IMR-90 (cell line): ENCODE measurements around the gene MAEA. TPM values are rescaled to one million over a fixed set of nuclear protein-coding genes. Genes with fewer than 3 reads are reported as not detected.

Source experiments
- ATAC-seq: fragments of 200-7000 bp; cut with Tn5 transposase; 2 replicates; pipeline ENCODE4 v1.9.1; 2020; ENCODE audit warnings: low read depth, mild to moderate bottlenecking, moderate library complexity
- BruUV-seq: library from RNA; stranded (reverse); fragments of 400-500 nt; replicated peaks from 2 replicates; lab custom pipeline; 2021; lab: Mats Ljungman, UMichigan
- CTCF ChIA-PET: fragments of 300-600 bp; formaldehyde crosslinking; extraction: SDS; loops from one replicate; lab custom pipeline; 2021; ENCODE audit warnings: antibody characterized with exemption; lab: Yijun Ruan, JAX
- POLR2A ChIA-PET: fragments of 300-600 bp; sonication (Branson Sonifier 250); formaldehyde crosslinking; loops from one replicate; lab custom pipeline; 2022; ENCODE audit warnings: antibody characterized with exemption; ENCODE audit not compliant: unreplicated experiment; lab: Charles Lee
- DNase-seq: peaks from one replicate; pipeline ENCODE4 v3.0.0; 2013
- H2AFZ ChIP-seq: replicated peaks from 2 replicates; pipeline ENCODE3; 2013; ENCODE audit warnings: low read length, mild to moderate bottlenecking; ENCODE audit not compliant: poor library complexity
- H2AK5ac ChIP-seq: 2 replicates; pipeline ENCODE4 v1.6.1; 2013; ENCODE audit warnings: low read depth, low read length, inconsistent platforms
- H2AK9ac ChIP-seq: replicated peaks from 2 replicates; pipeline ENCODE3; 2013; ENCODE audit warnings: mild to moderate bottlenecking, low read depth, low read length, moderate library complexity; ENCODE audit not compliant: poor library complexity
- H2BK120ac ChIP-seq: 2 replicates; pipeline ENCODE4 v1.6.1; 2013; ENCODE audit warnings: low read depth, low read length, inconsistent platforms
- H2BK15ac ChIP-seq: 3 replicates; pipeline ENCODE4 v1.6.1; 2013; ENCODE audit warnings: low read depth, low read length, inconsistent platforms
- H2BK20ac ChIP-seq: 2 replicates; pipeline ENCODE4 v1.6.1; 2013; ENCODE audit warnings: low read depth, mild to moderate bottlenecking, inconsistent platforms, low read length, moderate library complexity
- H2BK5ac ChIP-seq: 2 replicates; pipeline ENCODE4 v1.6.1; 2013; ENCODE audit warnings: mild to moderate bottlenecking, low read depth, low read length, inconsistent platforms; ENCODE audit not compliant: poor library complexity, severe bottlenecking
- H3K14ac ChIP-seq: replicated peaks from 2 replicates; pipeline ENCODE4 v1.6.1; 2013; ENCODE audit warnings: low read depth, low read length, inconsistent platforms
- H3K18ac ChIP-seq: 2 replicates; pipeline ENCODE4 v1.6.1; 2013; ENCODE audit warnings: low read depth, low read length, control low read depth
- H3K23ac ChIP-seq: 2 replicates; pipeline ENCODE4 v1.6.1; 2013; ENCODE audit warnings: low read depth, low read length, inconsistent platforms
- H3K27ac ChIP-seq: 2 replicates; pipeline ENCODE4 v1.5.1; 2013; ENCODE audit warnings: mild to moderate bottlenecking, control low read depth, low read length; ENCODE audit not compliant: insufficient read depth
- H3K27me3 ChIP-seq: 2 replicates; pipeline ENCODE4 v1.6.1; 2013; ENCODE audit warnings: low read length; ENCODE audit not compliant: control insufficient read depth, insufficient read depth
- H3K36me3 ChIP-seq: 2 replicates; pipeline ENCODE4 v1.6.1; 2013; ENCODE audit warnings: low read length, mixed read lengths; ENCODE audit not compliant: control insufficient read depth, insufficient read depth
- H3K4ac ChIP-seq: 2 replicates; pipeline ENCODE4 v1.6.1; 2013; ENCODE audit warnings: low read depth, low read length, inconsistent platforms
- H3K4me1 ChIP-seq: 2 replicates; pipeline ENCODE4 v1.6.1; 2013; ENCODE audit warnings: low read length, mixed read lengths; ENCODE audit not compliant: control insufficient read depth, insufficient read depth
- H3K4me2 ChIP-seq: 2 replicates; pipeline ENCODE4 v1.6.1; 2013; ENCODE audit warnings: low read depth, mild to moderate bottlenecking, control low read depth, low read length, moderate library complexity
- H3K4me3 ChIP-seq: 2 replicates; pipeline ENCODE4 v1.5.1; 2013; ENCODE audit warnings: low read depth, mild to moderate bottlenecking, control low read depth, low read length, moderate library complexity; ENCODE audit not compliant: insufficient read depth
- H3K56ac ChIP-seq: 2 replicates; pipeline ENCODE4 v1.6.1; 2013; ENCODE audit warnings: low read length, inconsistent platforms; ENCODE audit not compliant: insufficient read depth; ENCODE audit errors: extremely low read depth
- H3K79me1 ChIP-seq, 2 experiments: 2 replicates each; pipeline ENCODE4 v1.6.1; 2013; ENCODE audit warnings: low read length in 2 of 2, inconsistent platforms in 1 of 2, low read depth in 1 of 2
- H3K9ac ChIP-seq: 2 replicates; pipeline ENCODE4 v1.6.1; 2013; ENCODE audit warnings: low read depth, low read length, control low read depth
- H3K9me1 ChIP-seq: 2 replicates; pipeline ENCODE4 v1.6.1; 2013; ENCODE audit warnings: low read length, inconsistent platforms; ENCODE audit not compliant: insufficient read depth
- H3K9me3 ChIP-seq: 2 replicates; pipeline ENCODE4 v1.6.1; 2013; ENCODE audit warnings: low read length; ENCODE audit not compliant: control insufficient read depth, insufficient read depth
- H4K20me1 ChIP-seq: 2 replicates; pipeline ENCODE4 v1.6.1; 2013; ENCODE audit warnings: low read length, inconsistent platforms; ENCODE audit not compliant: insufficient read depth
- H4K5ac ChIP-seq: 2 replicates; pipeline ENCODE4 v1.6.1; 2013; ENCODE audit warnings: mild to moderate bottlenecking, low read depth, low read length, control low read depth
- H4K8ac ChIP-seq, 2 experiments: 2 replicates each; pipeline ENCODE4 v1.6.1; 2013; ENCODE audit warnings: low read depth in 2 of 2, low read length in 2 of 2, control low read depth in 1 of 2, inconsistent platforms in 1 of 2
- H4K91ac ChIP-seq: 2 replicates; pipeline ENCODE4 v1.6.1; 2013; ENCODE audit warnings: low read depth, low read length, inconsistent platforms; ENCODE audit not compliant: insufficient read depth
- BHLHE40 ChIP-seq: fragments of 150-350 bp; IDR thresholded peaks from 2 replicates; pipeline ENCODE4 v1.6.1; 2016; ENCODE audit warnings: mild to moderate bottlenecking, low read depth, low read length
- CEBPB ChIP-seq: IDR thresholded peaks from 2 replicates; pipeline ENCODE4 v1.6.1; 2012; ENCODE audit warnings: low read depth, low read length, improper control_type of control experiment
- CHD1 ChIP-seq: IDR thresholded peaks from 2 replicates; pipeline ENCODE4 v1.6.1; 2012; ENCODE audit warnings: low read depth, low read length, improper control_type of control experiment
- ELK1 ChIP-seq: fragments of 150-350 bp; IDR thresholded peaks from 2 replicates; pipeline ENCODE4 v1.6.1; 2016; ENCODE audit warnings: low read depth, mild to moderate bottlenecking, low read length, moderate library complexity, borderline replicate concordance
- MAFK ChIP-seq: IDR thresholded peaks from 2 replicates; pipeline ENCODE4 v1.6.1; 2012; ENCODE audit warnings: low read depth, low read length, improper control_type of control experiment
- MAZ ChIP-seq: IDR thresholded peaks from 2 replicates; pipeline ENCODE4 v1.6.1; 2012; ENCODE audit warnings: low read depth, mild to moderate bottlenecking, low read length, improper control_type of control experiment, moderate library complexity, borderline replicate concordance
- MXI1 ChIP-seq: IDR thresholded peaks from 2 replicates; pipeline ENCODE4 v1.6.1; 2012; ENCODE audit warnings: low read depth, mild to moderate bottlenecking, low read length, moderate library complexity, borderline replicate concordance
- NFE2L2 ChIP-seq: fragments of 150-350 bp; IDR thresholded peaks from 2 replicates; pipeline ENCODE4 v1.6.1; 2016; ENCODE audit warnings: low read depth, mild to moderate bottlenecking, low read length
- POLR2A ChIP-seq: IDR thresholded peaks from 2 replicates; pipeline ENCODE4 v1.6.1; 2012; ENCODE audit warnings: mild to moderate bottlenecking, low read depth, low read length
- RAD21 ChIP-seq: IDR thresholded peaks from 2 replicates; pipeline ENCODE4 v1.6.1; 2012; ENCODE audit warnings: low read length, improper control_type of control experiment
- RFX5 ChIP-seq: IDR thresholded peaks from 2 replicates; pipeline ENCODE4 v1.8.0; 2012; ENCODE audit warnings: low read depth, mild to moderate bottlenecking, low read length, moderate library complexity
- WGBS, 2 experiments: methylation state at CpG; one replicate each; pipeline versions ENCODE4 v1.1.5 to v1.1.7; 2013; ENCODE audit warnings: missing lambda C conversion rate in 2 of 2; ENCODE audit not compliant: insufficient read length in 1 of 2; ENCODE audit errors: extremely low coverage in 2 of 2; 5-methylcytosine and 5-hydroxymethylcytosine counted together
- dilution Hi-C: fragments of 300-500 bp; cut with HindIII; formaldehyde crosslinking; loops from one replicate; pipeline ENCODE4 v1.14.3; 2018; ENCODE audit warnings: low sequenced_read_pairs; ENCODE audit not compliant: unreplicated experiment
- in situ Hi-C: fragments of 300-500 bp; cut with MboI; formaldehyde crosslinking; loops from 3 replicates; pipeline ENCODE4 v1.14.3; 2019; ENCODE audit warnings: low sequenced_read_pairs, inconsistent platforms, mixed read lengths
- intact Hi-C: fragments of 100-400 bp; cut with micrococcal nuclease; formaldehyde crosslinking; loops from 2 replicates; pipeline ENCODE4 v1.10.0; 2022
- polyA plus RNA-seq, 3 experiments: library from polyadenylated mRNA; depleted of rRNA; stranded (reverse); fragments of >200 nt; gene quantifications; 2 replicates each; pipeline ENCODE4 v1.2.3, GENCODE V29; 2012; ENCODE audit warnings: low replicate concordance in 1 of 3
- total RNA-seq: library from RNA; depleted of rRNA; stranded (reverse); fragments of >200 nt; gene quantifications from 2 replicates; pipeline ENCODE4 v1.2.3, GENCODE V29; 2012
- TF ChIP-seq, protein P1 (sequence below): conservative IDR thresholded peaks from 2 replicates; pipeline ENCODE4 v1.5.1; 2012; ENCODE audit warnings: mild to moderate bottlenecking, low read depth, low read length, improper control_type of control experiment
- TF ChIP-seq, protein P2 (sequence below): fragments of 150-350 bp; IDR thresholded peaks from 2 replicates; pipeline ENCODE4 v1.6.1; 2017; ENCODE audit warnings: mild to moderate bottlenecking, antibody characterized with exemption, low read length, low read depth

The MAEA gene
- total and polyA plus RNA-seq, 2 of the 4 experiments (the other 2 are of a cell fraction), result 61.5 to 108 TPM

DNA sequence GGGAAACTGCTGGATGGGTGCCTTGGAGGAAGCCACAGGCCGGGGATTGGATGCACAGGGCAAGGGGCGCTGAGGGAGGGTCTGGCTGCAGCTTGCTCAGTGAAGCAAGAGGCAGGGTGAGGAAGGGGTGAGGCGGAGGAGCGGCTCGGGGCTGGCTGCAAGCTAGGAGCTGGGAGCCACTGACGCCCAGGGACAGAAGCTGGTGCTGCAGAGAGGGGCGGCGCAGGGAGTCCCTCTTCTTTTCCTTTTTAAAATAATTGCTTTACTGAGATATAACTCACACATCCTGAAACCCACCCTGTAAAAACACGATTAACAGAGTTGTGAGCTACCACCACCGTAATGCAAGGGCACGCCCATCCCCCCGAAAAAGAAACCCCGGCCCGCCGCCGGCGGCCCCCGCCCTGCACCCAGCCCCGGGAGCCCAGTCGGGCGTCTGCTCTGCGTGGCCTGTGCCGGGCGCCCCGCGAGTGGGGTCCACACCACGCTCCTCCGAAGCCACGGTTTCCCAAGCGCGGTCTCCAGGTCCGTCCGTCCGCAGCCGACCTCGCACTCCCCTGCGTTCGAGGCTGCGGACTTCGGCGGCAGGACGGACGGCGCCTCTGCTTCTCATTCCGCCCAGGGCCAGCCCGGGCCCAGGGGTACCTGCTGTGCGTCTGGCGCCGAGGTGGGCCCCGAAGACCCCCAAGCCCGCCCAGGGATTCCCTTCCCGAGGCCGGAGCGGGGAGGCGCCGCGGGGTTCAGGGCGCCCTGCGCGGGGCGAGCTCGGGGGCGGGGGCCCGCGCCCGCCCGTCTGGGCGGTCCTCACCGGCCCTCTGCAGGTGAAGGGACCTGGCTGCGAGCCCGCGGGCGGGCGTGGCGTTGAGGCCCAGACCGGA lies 56.5 kb downstream of the MAEA start:
- H4K20me1 ChIP-seq, result peaks cover 7% of the 10 kb centered on the region; the same call in 1 of the 2 replicates
- peak overlapping the region; percentile 88 for H3K9ac ChIP-seq
- peaks cover 12% of the 10 kb centered on the region for H3K36me3 ChIP-seq
- intact Hi-C loops (loop anchor here (1.0 to 5.0 kb wide), 3 partner anchors 37 to 334 kb away; partner anchors contain the start of genes CTBP1 and FGFRL1), in situ Hi-C loops (no loop called here), dilution Hi-C loops (no loop called here)
- H3K4me3 ChIP-seq, result peak overlapping the region; percentile 84
- peak overlapping the region; percentile 61; the same call in 1 of the 2 replicates for H2BK120ac ChIP-seq
- peak overlapping the region; percentile 76 for H2BK5ac ChIP-seq
- H4K91ac ChIP-seq, result peak overlapping the region; percentile 90
- peak overlapping the region; percentile 93 for H2AK5ac ChIP-seq
- ATAC-seq (peak; percentile 8), DNase-seq (peak; percentile 16)
- peak overlapping the region; percentile 94 for H2AFZ ChIP-seq
- H2AK9ac ChIP-seq, result peak overlapping the region; percentile 99
- H3K18ac ChIP-seq, result no peak overlapping the region; the same call in 1 of the 2 replicates
- peaks cover 3% of the 10 kb centered on the region; the same call in 1 of the 2 replicates for H3K9me3 ChIP-seq
- peak overlapping the region; percentile 89 for H3K4ac ChIP-seq
- TSS peak; percentile 30 for BruUV-seq
- H4K8ac ChIP-seq, result peak overlapping the region; percentile 93 to 96
- H3K14ac ChIP-seq, result peak overlapping the region; percentile 91
- H3K4me1 ChIP-seq, result peaks cover 5% of the 10 kb centered on the region
- no peak overlapping the region for H2BK15ac ChIP-seq
- ChIA-PET POLR2A (interaction anchor here (1.1 kb wide), 1 partner anchor 10 kb away, joined by 3 read pairs; no protein-coding TSS in a partner anchor), CTCF (interaction anchor here (0.9 kb wide), 1 partner anchor 215 kb away, joined by 4 read pairs; no protein-coding TSS in a partner anchor)
- H3K4me2 ChIP-seq, result peak overlapping the region; percentile 98
- no peaks in the 10 kb centered on the region for H3K27me3 ChIP-seq
- peak overlapping the region; percentile 80 for H3K56ac ChIP-seq
- peak overlapping the region; percentile 91 for H3K27ac ChIP-seq
- H3K23ac ChIP-seq, result peak overlapping the region; percentile 89
- H4K5ac ChIP-seq, result peak overlapping the region; percentile 77
- peaks cover 34 to 58% of the 10 kb centered on the region in 2 experiments for H3K79me1 ChIP-seq
- 1% methylated on average over 33 of the region's 76 CpGs; no CpG with 5 or more reads in 1 of the 2 experiments for WGBS, 2 experiments
- H2BK20ac ChIP-seq, result no peak overlapping the region
- peaks cover 9% of the 10 kb centered on the region; the same call in 1 of the 2 replicates for H3K9me1 ChIP-seq
- no peak for TF ChIP-seq RAD21
- TF ChIP-seq, protein P1, sequence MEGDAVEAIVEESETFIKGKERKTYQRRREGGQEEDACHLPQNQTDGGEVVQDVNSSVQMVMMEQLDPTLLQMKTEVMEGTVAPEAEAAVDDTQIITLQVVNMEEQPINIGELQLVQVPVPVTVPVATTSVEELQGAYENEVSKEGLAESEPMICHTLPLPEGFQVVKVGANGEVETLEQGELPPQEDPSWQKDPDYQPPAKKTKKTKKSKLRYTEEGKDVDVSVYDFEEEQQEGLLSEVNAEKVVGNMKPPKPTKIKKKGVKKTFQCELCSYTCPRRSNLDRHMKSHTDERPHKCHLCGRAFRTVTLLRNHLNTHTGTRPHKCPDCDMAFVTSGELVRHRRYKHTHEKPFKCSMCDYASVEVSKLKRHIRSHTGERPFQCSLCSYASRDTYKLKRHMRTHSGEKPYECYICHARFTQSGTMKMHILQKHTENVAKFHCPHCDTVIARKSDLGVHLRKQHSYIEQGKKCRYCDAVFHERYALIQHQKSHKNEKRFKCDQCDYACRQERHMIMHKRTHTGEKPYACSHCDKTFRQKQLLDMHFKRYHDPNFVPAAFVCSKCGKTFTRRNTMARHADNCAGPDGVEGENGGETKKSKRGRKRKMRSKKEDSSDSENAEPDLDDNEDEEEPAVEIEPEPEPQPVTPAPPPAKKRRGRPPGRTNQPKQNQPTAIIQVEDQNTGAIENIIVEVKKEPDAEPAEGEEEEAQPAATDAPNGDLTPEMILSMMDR, result no peak
- TF ChIP-seq, protein P2, sequence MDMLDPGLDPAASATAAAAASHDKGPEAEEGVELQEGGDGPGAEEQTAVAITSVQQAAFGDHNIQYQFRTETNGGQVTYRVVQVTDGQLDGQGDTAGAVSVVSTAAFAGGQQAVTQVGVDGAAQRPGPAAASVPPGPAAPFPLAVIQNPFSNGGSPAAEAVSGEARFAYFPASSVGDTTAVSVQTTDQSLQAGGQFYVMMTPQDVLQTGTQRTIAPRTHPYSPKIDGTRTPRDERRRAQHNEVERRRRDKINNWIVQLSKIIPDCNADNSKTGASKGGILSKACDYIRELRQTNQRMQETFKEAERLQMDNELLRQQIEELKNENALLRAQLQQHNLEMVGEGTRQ, result no peak
- TF ChIP-seq MXI1, result no peak
- no peak for TF ChIP-seq CEBPB
- TF ChIP-seq RFX5, result no peak
- no peak for TF ChIP-seq CHD1
- TF ChIP-seq MAZ, result no peak; the same call in 1 of the 2 replicates
- TF ChIP-seq ELK1, result no peak
- no peak for TF ChIP-seq BHLHE40
- no peak for TF ChIP-seq MAFK
- no peak for TF ChIP-seq NFE2L2
- no peak for TF ChIP-seq POLR2A
